ENCODE measurements around the gene CLCA2.

Gene CLCA2

GRCh38 chr1:86481966-86482365, 58.0 kb downstream of the CLCA2 start:
- no peak for DNase-seq (ENCODE audit: low read depth)
- no peak for TF ChIP-seq CTCF (IDR thresholded peaks at IDR 0.05; ENCODE audit: insufficient read depth, low read depth, low read length, missing control alignments)
- H3K4me3 ChIP-seq (ENCODE audit: low read length), result no peak overlapping the region

- no peak overlapping the region for H3K4me3 ChIP-seq (ENCODE audit: low read length)
Measured at GRCh38 chr1:86487131-86487810, 63.3 kb downstream of the CLCA2 start.

GRCh38 chr1:86487811-86488141, 63.8 kb downstream of the CLCA2 start:
- no peak for TF ChIP-seq CTCF (IDR thresholded peaks at IDR 0.05; ENCODE audit: insufficient read depth, low read depth, low read length, missing control alignments)
- no peak overlapping the region for H3K4me3 ChIP-seq (ENCODE audit: low read length)
- no peak for DNase-seq (ENCODE audit: low read depth)

More at GRCh38 chr1:86487131-86487810, 63.3 kb downstream of the CLCA2 start:
- DNase-seq (ENCODE audit: low read depth), result peak; percentile 19
- no peak for TF ChIP-seq CTCF (IDR thresholded peaks at IDR 0.05; ENCODE audit: insufficient read depth, low read depth, low read length, missing control alignments)

GRCh38 chr1:86489242-86489878, 65.4 kb downstream of the CLCA2 start:
- TF ChIP-seq CTCF (IDR thresholded peaks at IDR 0.05; ENCODE audit: insufficient read depth, low read depth, low read length, missing control alignments), result no peak
- no peak for DNase-seq (ENCODE audit: low read depth)
- no peak overlapping the region for H3K4me3 ChIP-seq (ENCODE audit: low read length)

GRCh38 chr1:86491171-86491950, 67.4 kb downstream of the CLCA2 start:
- no peak for TF ChIP-seq CTCF (IDR thresholded peaks at IDR 0.05; ENCODE audit: insufficient read depth, low read depth, low read length, missing control alignments)
- no peak overlapping the region for H3K4me3 ChIP-seq (ENCODE audit: low read length)
- no peak for DNase-seq (ENCODE audit: low read depth)

GRCh38 chr1:86498281-86498680, 74.3 kb downstream of the CLCA2 start:
- no peak for DNase-seq (ENCODE audit: low read depth)
- TF ChIP-seq CTCF (IDR thresholded peaks at IDR 0.05; ENCODE audit: insufficient read depth, low read depth, low read length, missing control alignments), result no peak
- H3K4me3 ChIP-seq (ENCODE audit: low read length), result no peak overlapping the region
